HepG2 (cell line): ENCODE results near the gene SSC5D. TPM values are rescaled to one million over a fixed set of nuclear protein-coding genes. Genes with fewer than 3 reads are reported as not detected.

Experiments
- ETV5 ChIP-seq: IDR thresholded peaks from 2 replicates; pipeline ENCODE4 v1.6.1; 2018; ENCODE audit warnings: missing biosample characterization, missing genetic modification reagents, inconsistent platforms, borderline replicate concordance
- FUBP1 ChIP-seq: sonication (generic); formaldehyde crosslinking; IDR thresholded peaks from 2 replicates; pipeline ENCODE4 v1.5.1; 2020; ENCODE audit warnings: missing genetic modification reagents, mild to moderate bottlenecking, borderline replicate concordance
- HOXA7 ChIP-seq: sonication (generic); formaldehyde crosslinking; IDR thresholded peaks from 2 replicates; pipeline ENCODE4 v1.8.1; 2022; ENCODE audit warnings: mild to moderate bottlenecking, missing genetic modification reagents, moderate library complexity
- SP1 ChIP-seq, 2 experiments: fragments of 450-650 bp in 1 of 2; sonication (generic) in 1 of 2; formaldehyde crosslinking in 1 of 2; IDR thresholded peaks; 2 replicates each; pipeline versions ENCODE4 v1.4.0 to v1.6.1; 2016 to 2020; ENCODE audit warnings: missing genetic modification reagents in 1 of 2
- TFAP4 ChIP-seq: sonication (generic); IDR thresholded peaks from 2 replicates; pipeline ENCODE4 v1.6.1; 2016; ENCODE audit warnings: low read depth, borderline replicate concordance
- ZFX ChIP-seq: sonication (generic); formaldehyde crosslinking; IDR thresholded peaks from 2 replicates; pipeline ENCODE4 v1.4.0; 2020; ENCODE audit warnings: mild to moderate bottlenecking, low read depth, missing genetic modification reagents, moderate library complexity
- ZNF331 ChIP-seq: sonication (generic); formaldehyde crosslinking; IDR thresholded peaks from 2 replicates; pipeline ENCODE4 v1.4.0; 2020; ENCODE audit warnings: missing genetic modification reagents
- ZNF510 ChIP-seq: sonication (generic); formaldehyde crosslinking; IDR thresholded peaks from 2 replicates; pipeline ENCODE4 v1.4.0; 2020; ENCODE audit warnings: low read depth, mild to moderate bottlenecking, missing genetic modification reagents
- polyA plus RNA-seq, 8 experiments: library from polyadenylated mRNA; depleted of rRNA in 3 of 8; stranded (reverse) in 7 of 8; unstranded in 1 of 8; fragments of >200 nt; fragmentation: Illumina TruSeq in 4 of 8; extraction: Trizol in 4 of 8; gene quantifications; 2 replicates each; pipeline versions ENCODE4 v1.2.1 to v1.2.3, GENCODE V29; 2011 to 2016; ENCODE audit warnings: low read depth in 4 of 8, missing spikeins in 1 of 8, mixed read lengths in 1 of 8; ENCODE audit not compliant: insufficient read depth in 1 of 8
- total RNA-seq, 5 experiments: library from RNA; depleted of rRNA; stranded (reverse); fragments of >200 nt; fragmentation: Illumina TruSeq; extraction: Trizol; gene quantifications; 2 replicates each; pipeline ENCODE4 v1.2.3, GENCODE V29; 2016; ENCODE audit warnings: low read depth in 1 of 5

The SSC5D gene
- total and polyA plus RNA-seq, 2 of the 13 experiments (the other 11 are each of a cell fraction or from before 2014, with no cell fraction given) = not detected

GRCh38 chr19:55484593-55485438 lies 3.4 kb upstream of the SSC5D start, which contains the start of gene NAT14 (continued):
- TF ChIP-seq ZFX (CRISPR knock-in tag) (peak; percentile 42; the same call in 1 of the 2 replicates), ZNF510 (CRISPR knock-in tag) (0 out of 2 replicates have a peak, but pooled peaks have one; percentile 67), HOXA7 (no peak), ZNF331 (0 out of 2 replicates have a peak, but pooled peaks have one; percentile 22), FUBP1 (CRISPR knock-in tag) (no peak), TFAP4 (no peak), ETV5 (CRISPR knock-in tag) (peak; percentile 65; the same call in 1 of the 2 replicates), SP1 (IDR thresholded peaks at IDR 0.05) (no peak), SP1 (CRISPR knock-in tag; IDR thresholded peaks at IDR 0.05) (peak; percentile 28; the same call in 1 of the 2 replicates)
- TF ChIP-seq, all 625 proteins: peak for 88
